NB4 (cell line): Measurements from ENCODE around the gene MMAA.
A peak's percentile ranks its signal among the peaks of the same experiment; 100 is the strongest.

Source experiments
- DNase-seq: peaks from one replicate; pipeline ENCODE4 v3.0.0; 2010; ENCODE audit warnings: low read depth
- H3K4me3 ChIP-seq: one replicate; pipeline ENCODE4 v1.5.1; 2011; ENCODE audit warnings: mild to moderate bottlenecking, low read depth, low read length, moderate library complexity
- CTCF ChIP-seq: IDR thresholded peaks from one replicate; pipeline ENCODE4 v1.5.1; 2012; ENCODE audit warnings: low read depth, low read length
- MAX ChIP-seq: IDR thresholded peaks from 2 replicates; pipeline ENCODE4 v1.6.1; 2011; ENCODE audit warnings: low read depth, low read length
- MYC ChIP-seq: IDR thresholded peaks from 2 replicates; pipeline ENCODE4 v1.6.1; 2011; ENCODE audit warnings: low read depth, low read length
- POLR2A ChIP-seq: IDR thresholded peaks from 2 replicates; pipeline ENCODE4 v1.6.1; 2011; ENCODE audit warnings: mild to moderate bottlenecking; ENCODE audit not compliant: insufficient read length; ENCODE audit errors: extremely low read depth

The MMAA gene

GRCh38 chr4:145589916-145590702, 29.1 kb upstream of the MMAA start:
- no peak overlapping the region for H3K4me3 ChIP-seq
- TF ChIP-seq MYC (no peak), POLR2A (no peak), CTCF (no peak), MAX (no peak)
- no peak for DNase-seq

DNA sequence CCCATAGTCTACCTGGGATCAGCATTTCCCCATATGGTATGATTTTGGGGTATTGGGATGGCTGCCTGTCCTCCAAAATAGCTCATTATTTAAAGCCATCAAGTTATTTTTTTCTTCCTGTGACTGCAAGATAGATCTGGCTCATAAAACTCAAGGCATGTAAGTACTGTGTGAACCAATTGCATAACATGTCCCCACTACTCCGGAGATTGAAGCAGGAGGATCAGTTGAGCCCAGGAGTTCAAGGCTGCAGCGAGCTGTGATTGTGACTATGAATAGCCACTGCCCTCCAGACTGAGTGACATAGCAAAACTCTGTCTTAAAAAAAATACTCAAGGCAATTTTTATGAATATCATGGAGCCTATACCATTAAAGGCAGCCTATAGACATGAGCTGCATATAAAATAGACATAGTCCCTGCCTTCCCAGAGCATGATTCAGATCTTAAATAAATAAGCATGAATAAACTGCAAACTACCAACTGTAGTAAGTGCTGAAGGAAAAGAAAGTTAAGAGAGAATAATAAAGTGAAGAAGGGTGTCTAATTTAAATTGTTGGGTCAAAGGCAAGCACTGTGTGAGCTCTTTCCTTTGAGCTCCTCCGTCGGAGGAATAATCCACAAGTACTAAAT, 16.9 kb upstream of the MMAA start:
- TF ChIP-seq CTCF = no peak
- TF ChIP-seq POLR2A = no peak
- no peak for TF ChIP-seq MYC
- TF ChIP-seq MAX = no peak
- DNase-seq = no peak
- no peak overlapping the region for H3K4me3 ChIP-seq

GRCh38 chr4:145605941-145606340, 13.2 kb upstream of the MMAA start:
- H3K4me3 ChIP-seq = no peak overlapping the region
- TF ChIP-seq MAX = no peak
- no peak for DNase-seq

DNA sequence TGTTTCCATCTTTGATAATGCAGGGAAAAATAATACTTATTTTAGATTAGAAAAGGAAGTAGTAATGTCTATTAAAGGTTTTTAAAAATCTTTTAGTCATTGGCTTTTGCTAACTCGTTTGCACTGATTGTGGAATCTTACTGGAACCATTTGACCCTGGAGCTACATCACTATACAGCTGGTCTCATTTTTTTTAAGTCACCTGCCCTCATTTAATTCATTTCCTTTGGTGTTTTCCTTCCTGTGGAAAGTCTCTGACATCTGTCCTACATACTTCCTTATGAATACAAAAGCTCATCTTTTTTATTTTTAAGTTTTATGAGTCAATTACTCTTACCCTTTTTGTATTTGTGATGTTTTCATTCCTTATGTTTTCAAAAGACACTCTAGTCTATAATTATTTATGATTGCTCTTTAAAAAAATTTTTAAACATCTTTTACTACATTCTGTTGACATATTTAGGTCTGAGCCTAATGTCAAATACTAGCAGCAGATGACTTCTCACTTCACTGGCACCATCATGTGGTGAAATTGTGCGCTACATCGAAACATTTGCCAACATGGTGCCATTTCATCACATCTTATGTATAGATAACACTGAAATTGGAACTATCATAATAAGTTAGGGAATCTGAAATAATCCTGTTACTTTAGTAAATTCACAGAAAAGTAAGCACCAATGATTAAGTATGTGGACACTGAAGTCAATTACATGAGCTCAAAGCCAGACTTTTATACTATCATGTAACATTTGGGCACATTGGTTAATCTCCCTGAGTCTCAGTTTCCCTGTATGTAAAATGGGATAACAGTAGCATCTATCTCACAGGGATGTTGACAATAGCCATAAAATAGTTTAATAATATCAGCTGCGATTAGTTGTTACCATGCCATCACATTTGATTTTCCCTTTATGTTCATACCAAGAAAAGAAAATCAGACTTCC, 9.4 kb upstream of the MMAA start:
- peak; percentile 63 for DNase-seq
- H3K4me3 ChIP-seq = no peak overlapping the region
- peak; percentile 64 for TF ChIP-seq CTCF
- TF ChIP-seq POLR2A = no peak

GRCh38 chr4:145613566-145614232, 5.5 kb upstream of the MMAA start:
- H3K4me3 ChIP-seq = no peak overlapping the region
- DNase-seq = peak; percentile 30
- TF ChIP-seq MAX (no peak), MYC (no peak), CTCF (no peak), POLR2A (no peak)
